ENCODE results near the gene C20orf202.

The C20orf202 gene

GRCh38 chr20:1169224-1169623 is 34.0 kb upstream of the C20orf202 start:
- H4K8ac ChIP-seq (ENCODE audit: low read depth, low read length) = no peak overlapping the region
- no peak overlapping the region for H2BK12ac ChIP-seq (ENCODE audit: low read length)
- no peak overlapping the region for H2BK15ac ChIP-seq (ENCODE audit: low read length)
- H3K23ac ChIP-seq (ENCODE audit: low read depth, low read length, poor library complexity) = no peak overlapping the region
- no peak overlapping the region for H3K4me2 ChIP-seq (ENCODE audit: insufficient read depth, low read length, poor library complexity, severe bottlenecking)
- H3K9me3 ChIP-seq (replicated peaks in 1 of 2; ENCODE audit: control insufficient read depth in 2 of 2, insufficient read depth in 1 of 2, low read depth in 1 of 2, low read length in 2 of 2) = no peaks in the 10 kb centered on the region
- no peak overlapping the region for H2AK5ac ChIP-seq (ENCODE audit: low read depth, low read length)
- DNase-seq (ENCODE audit: low spot score) = no peak
- H2AFZ ChIP-seq (ENCODE audit: low read length) = no peak overlapping the region
- H4K91ac ChIP-seq (ENCODE audit: low read depth, low read length, poor library complexity) = no peak overlapping the region
- no peaks in the 10 kb centered on the region for H3K27me3 ChIP-seq (ENCODE audit: control insufficient read depth in 3 of 3, insufficient read depth in 3 of 3, low read depth in 1 of 3, low read length in 3 of 3)
- H2BK120ac ChIP-seq (ENCODE audit: low read depth, low read length) = no peak overlapping the region
- H3K18ac ChIP-seq (ENCODE audit: low read length) = no peak overlapping the region
- no peak overlapping the region for H3K4ac ChIP-seq (ENCODE audit: low read length)
- no CpG with 5 or more reads among the region's 5 CpGs for WGBS, 2 donors (ENCODE audit: extremely low coverage in 2 of 2, insufficient read length in 2 of 2, insufficient replicate concordance in 1 of 2)
- no peak overlapping the region for H3K9ac ChIP-seq (ENCODE audit: low read depth, low read length, poor library complexity)
- H3K14ac ChIP-seq (ENCODE audit: low read length) = no peak overlapping the region
- no peaks in the 10 kb centered on the region for H3K79me1 ChIP-seq (ENCODE audit: low read depth, low read length)
- H3K4me1 ChIP-seq (ENCODE audit: control insufficient read depth in 2 of 2, insufficient read depth in 1 of 2, low read depth in 1 of 2, low read length in 2 of 2) = peaks cover 0 to 7% of the 10 kb centered on the region in 2 donors
- H3K4me3 ChIP-seq (ENCODE audit: low read length in 2 of 2) = peak overlapping the region in 1 of 2 donors; percentile 68
- H2BK5ac ChIP-seq (ENCODE audit: low read length) = no peak overlapping the region
- peaks cover 37 to 92% of the 10 kb centered on the region in 2 donors for H3K36me3 ChIP-seq (replicated peaks in 1 of 2; ENCODE audit: control insufficient read depth in 2 of 2, insufficient read depth in 2 of 2, low read length in 2 of 2)
- no peak overlapping the region for H3K27ac ChIP-seq (replicated peaks; ENCODE audit: low read length)

GRCh38 chr20:1171461-1172093 is 31.7 kb upstream of the C20orf202 start:
- WGBS, 2 donors (ENCODE audit: extremely low coverage in 2 of 2, insufficient read length in 2 of 2, insufficient replicate concordance in 1 of 2) = no CpG with 5 or more reads among the region's 4 CpGs
- Histone ChIP-seq H3K14ac (ENCODE audit: low read length) (no peak overlapping the region), H3K27me3 (ENCODE audit: control insufficient read depth in 3 of 3, insufficient read depth in 3 of 3, low read depth in 1 of 3, low read length in 3 of 3) (no peaks in the 10 kb centered on the region), H4K91ac (ENCODE audit: low read depth, low read length, poor library complexity) (no peak overlapping the region), H3K36me3 (replicated peaks in 1 of 2; ENCODE audit: control insufficient read depth in 2 of 2, insufficient read depth in 2 of 2, low read length in 2 of 2) (peaks cover 16 to 80% of the 10 kb centered on the region in 2 donors), H3K79me1 (ENCODE audit: low read depth, low read length) (no peaks in the 10 kb centered on the region), H3K4me2 (ENCODE audit: insufficient read depth, low read length, poor library complexity, severe bottlenecking) (no peak overlapping the region), H3K4me3 (ENCODE audit: low read length in 2 of 2) (no peak overlapping the region), H2BK120ac (ENCODE audit: low read depth, low read length) (no peak overlapping the region), H3K4ac (ENCODE audit: low read length) (no peak overlapping the region), H3K4me1 (ENCODE audit: control insufficient read depth in 2 of 2, insufficient read depth in 1 of 2, low read depth in 1 of 2, low read length in 2 of 2) (peaks cover 0 to 7% of the 10 kb centered on the region in 2 donors), H3K9ac (ENCODE audit: low read depth, low read length, poor library complexity) (no peak overlapping the region), H4K8ac (ENCODE audit: low read depth, low read length) (no peak overlapping the region), H3K27ac (replicated peaks; ENCODE audit: low read length) (no peak overlapping the region), H2AK5ac (ENCODE audit: low read depth, low read length) (no peak overlapping the region), H2BK5ac (ENCODE audit: low read length) (no peak overlapping the region), H2BK15ac (ENCODE audit: low read length) (no peak overlapping the region), H3K18ac (ENCODE audit: low read length) (no peak overlapping the region), H3K9me3 (replicated peaks in 1 of 2; ENCODE audit: control insufficient read depth in 2 of 2, insufficient read depth in 1 of 2, low read depth in 1 of 2, low read length in 2 of 2) (no peaks in the 10 kb centered on the region), H3K23ac (ENCODE audit: low read depth, low read length, poor library complexity) (no peak overlapping the region), H2BK12ac (ENCODE audit: low read length) (no peak overlapping the region), H2AFZ (ENCODE audit: low read length) (no peak overlapping the region)
- peak; percentile 64 for DNase-seq (ENCODE audit: low spot score)

GRCh38 chr20:1173698-1174097 is 29.6 kb upstream of the C20orf202 start:
- Histone ChIP-seq H3K9me3 (replicated peaks in 1 of 2; ENCODE audit: control insufficient read depth in 2 of 2, insufficient read depth in 1 of 2, low read depth in 1 of 2, low read length in 2 of 2) (no peaks in the 10 kb centered on the region), H3K27ac (replicated peaks; ENCODE audit: low read length) (no peak overlapping the region), H4K8ac (ENCODE audit: low read depth, low read length) (no peak overlapping the region), H2BK12ac (ENCODE audit: low read length) (no peak overlapping the region), H3K4me3 (ENCODE audit: low read length in 2 of 2) (no peak overlapping the region), H3K14ac (ENCODE audit: low read length) (peak overlapping the region; percentile 26), H2BK120ac (ENCODE audit: low read depth, low read length) (no peak overlapping the region), H3K4ac (ENCODE audit: low read length) (no peak overlapping the region), H3K27me3 (ENCODE audit: control insufficient read depth in 3 of 3, insufficient read depth in 3 of 3, low read depth in 1 of 3, low read length in 3 of 3) (no peaks in the 10 kb centered on the region), H3K36me3 (replicated peaks in 1 of 2; ENCODE audit: control insufficient read depth in 2 of 2, insufficient read depth in 2 of 2, low read length in 2 of 2) (peaks cover 12 to 59% of the 10 kb centered on the region in 2 donors), H3K4me1 (ENCODE audit: control insufficient read depth in 2 of 2, insufficient read depth in 1 of 2, low read depth in 1 of 2, low read length in 2 of 2) (peaks cover 0 to 8% of the 10 kb centered on the region in 2 donors), H2AFZ (ENCODE audit: low read length) (no peak overlapping the region), H3K9ac (ENCODE audit: low read depth, low read length, poor library complexity) (no peak overlapping the region), H3K4me2 (ENCODE audit: insufficient read depth, low read length, poor library complexity, severe bottlenecking) (no peak overlapping the region), H3K79me1 (ENCODE audit: low read depth, low read length) (no peaks in the 10 kb centered on the region), H2BK5ac (ENCODE audit: low read length) (no peak overlapping the region), H2BK15ac (ENCODE audit: low read length) (no peak overlapping the region), H2AK5ac (ENCODE audit: low read depth, low read length) (no peak overlapping the region), H4K91ac (ENCODE audit: low read depth, low read length, poor library complexity) (no peak overlapping the region), H3K18ac (ENCODE audit: low read length) (no peak overlapping the region), H3K23ac (ENCODE audit: low read depth, low read length, poor library complexity) (no peak overlapping the region)
- no peak for DNase-seq (ENCODE audit: low spot score)
- no CpG with 5 or more reads among the region's 4 CpGs for WGBS, 2 donors (ENCODE audit: extremely low coverage in 2 of 2, insufficient read length in 2 of 2, insufficient replicate concordance in 1 of 2)

DNA sequence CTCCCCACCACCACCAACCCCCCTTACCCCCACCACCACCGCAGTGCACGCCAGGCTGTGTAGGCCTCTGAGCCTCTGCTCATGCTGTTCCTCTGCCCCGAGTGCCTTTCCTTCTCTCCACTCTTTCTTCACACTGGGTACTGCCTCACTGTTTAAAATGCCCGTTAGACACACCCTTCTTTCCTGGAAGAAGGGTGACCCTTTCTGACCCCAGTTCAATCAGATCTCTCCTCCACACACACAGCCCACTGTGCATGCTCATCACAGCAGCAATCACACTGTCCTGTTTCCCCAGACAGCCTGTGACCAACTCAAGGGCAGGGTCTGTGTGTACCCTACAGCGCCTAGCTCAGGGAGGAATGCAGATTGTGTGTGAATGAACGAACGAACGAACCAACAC is 28.5 kb upstream of the C20orf202 start:
- peaks cover 6 to 48% of the 10 kb centered on the region in 2 donors for H3K36me3 ChIP-seq (replicated peaks in 1 of 2; ENCODE audit: control insufficient read depth in 2 of 2, insufficient read depth in 2 of 2, low read length in 2 of 2)
- no peak overlapping the region for H2BK12ac ChIP-seq (ENCODE audit: low read length)
- no peak overlapping the region for H3K4me3 ChIP-seq (ENCODE audit: low read length in 2 of 2)
- no peaks in the 10 kb centered on the region for H3K79me1 ChIP-seq (ENCODE audit: low read depth, low read length)
- no peak overlapping the region for H2BK120ac ChIP-seq (ENCODE audit: low read depth, low read length)
- no peak overlapping the region for H3K9ac ChIP-seq (ENCODE audit: low read depth, low read length, poor library complexity)
- no peak overlapping the region for H3K14ac ChIP-seq (ENCODE audit: low read length)
- DNase-seq (ENCODE audit: low spot score) = no peak
- H2AK5ac ChIP-seq (ENCODE audit: low read depth, low read length) = no peak overlapping the region
- WGBS, 2 donors (ENCODE audit: extremely low coverage in 2 of 2, insufficient read length in 2 of 2, insufficient replicate concordance in 1 of 2) = no CpG with 5 or more reads among the region's 8 CpGs
- H3K18ac ChIP-seq (ENCODE audit: low read length) = no peak overlapping the region
- no peak overlapping the region for H3K27ac ChIP-seq (replicated peaks; ENCODE audit: low read length)
- no peak overlapping the region for H2AFZ ChIP-seq (ENCODE audit: low read length)
- H3K4ac ChIP-seq (ENCODE audit: low read length) = no peak overlapping the region
- no peak overlapping the region for H2BK15ac ChIP-seq (ENCODE audit: low read length)
- no peak overlapping the region for H2BK5ac ChIP-seq (ENCODE audit: low read length)
- H4K91ac ChIP-seq (ENCODE audit: low read depth, low read length, poor library complexity) = no peak overlapping the region
- no peak overlapping the region for H3K23ac ChIP-seq (ENCODE audit: low read depth, low read length, poor library complexity)
- H3K27me3 ChIP-seq (ENCODE audit: control insufficient read depth in 3 of 3, insufficient read depth in 3 of 3, low read depth in 1 of 3, low read length in 3 of 3) = no peaks in the 10 kb centered on the region
- peaks cover 0 to 8% of the 10 kb centered on the region in 2 donors for H3K4me1 ChIP-seq (ENCODE audit: control insufficient read depth in 2 of 2, insufficient read depth in 1 of 2, low read depth in 1 of 2, low read length in 2 of 2)
- no peaks in the 10 kb centered on the region for H3K9me3 ChIP-seq (replicated peaks in 1 of 2; ENCODE audit: control insufficient read depth in 2 of 2, insufficient read depth in 1 of 2, low read depth in 1 of 2, low read length in 2 of 2)
- no peak overlapping the region for H4K8ac ChIP-seq (ENCODE audit: low read depth, low read length)
- H3K4me2 ChIP-seq (ENCODE audit: insufficient read depth, low read length, poor library complexity, severe bottlenecking) = no peak overlapping the region

Measured in neuronal stem cell (in vitro differentiated cells).